Effector memory CD4-positive, alpha-beta T cell (primary cell): ENCODE data around the gene CCDC141.
A peak's percentile ranks its signal among the peaks of the same experiment; 100 is the strongest.
"Not testable (repeated sequence)": the region's sequence is repeated elsewhere in the genome, so short reads cannot be mapped to it uniquely, and the experiment has no call there.

Source experiments
- DNase-seq, 3 donors: peaks; one replicate each; pipeline ENCODE4 v3.0.0-alpha.2; 2020
- H3K27ac ChIP-seq: 2 replicates; pipeline ENCODE4 v1.7.0; 2013; ENCODE audit warnings: mild to moderate bottlenecking, low read length, moderate library complexity; ENCODE audit not compliant: insufficient read depth, poor library complexity, severe bottlenecking
- H3K27me3 ChIP-seq: replicated peaks from 2 replicates; pipeline ENCODE4 v1.7.0; 2013; ENCODE audit warnings: mild to moderate bottlenecking, low read length; ENCODE audit not compliant: insufficient read depth, control insufficient read depth, poor library complexity, severe bottlenecking
- H3K36me3 ChIP-seq: 2 replicates; pipeline ENCODE4 v1.7.0; 2013; ENCODE audit warnings: mild to moderate bottlenecking, low read length, moderate library complexity; ENCODE audit not compliant: control insufficient read depth, insufficient read depth
- H3K4me1 ChIP-seq: 2 replicates; pipeline ENCODE4 v1.7.0; 2013; ENCODE audit warnings: low read length, mild to moderate bottlenecking; ENCODE audit not compliant: control insufficient read depth, insufficient read depth, poor library complexity, severe bottlenecking
- H3K4me3 ChIP-seq: 2 replicates; pipeline ENCODE4 v1.7.0; 2013; ENCODE audit warnings: low read length, low read depth, mild to moderate bottlenecking; ENCODE audit not compliant: insufficient read depth, poor library complexity, severe bottlenecking
- H3K9me3 ChIP-seq: 2 replicates; pipeline ENCODE4 v1.7.0; 2013; ENCODE audit warnings: mild to moderate bottlenecking, low read length, moderate library complexity; ENCODE audit not compliant: control insufficient read depth

Gene CCDC141

DNA sequence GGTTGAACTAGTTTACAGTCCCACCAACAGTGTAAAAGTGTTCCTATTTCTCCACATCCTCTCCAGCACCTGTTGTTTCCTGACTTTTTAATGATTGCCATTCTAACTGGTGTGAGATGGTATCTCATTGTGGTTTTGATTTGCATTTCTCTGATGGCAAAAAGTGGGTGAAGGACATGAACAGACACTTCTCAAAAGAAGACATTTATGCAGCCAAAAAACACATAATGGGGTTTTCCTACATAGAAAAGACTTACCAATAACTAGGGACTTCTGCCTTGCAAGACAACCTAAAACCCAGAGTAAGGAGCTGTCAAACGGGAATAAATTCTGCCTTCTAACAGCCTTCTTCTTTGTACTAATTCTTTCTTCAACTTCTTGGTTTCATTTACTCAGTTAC lies 4.3 kb downstream of the CCDC141 start:
- not testable (repeated sequence) for H3K9me3 ChIP-seq, DNase-seq, H3K4me3 ChIP-seq, H3K36me3 ChIP-seq, H3K4me1 ChIP-seq, H3K27me3 ChIP-seq, H3K27ac ChIP-seq

- H3K27me3 ChIP-seq: no peaks in the 10 kb centered on the region
- H3K4me1 ChIP-seq: no peaks in the 10 kb centered on the region
- H3K27ac ChIP-seq: no peak overlapping the region
- DNase-seq: no peak
- no peaks in the 10 kb centered on the region for H3K36me3 ChIP-seq
- H3K4me3 ChIP-seq: no peak overlapping the region
- H3K9me3 ChIP-seq: no peaks in the 10 kb centered on the region
Observed at GRCh38 chr2:179044500-179044899, 5.4 kb downstream of the CCDC141 start.

GRCh38 chr2:179037807-179038206 lies 12.1 kb downstream of the CCDC141 start:
- H3K4me1 ChIP-seq: no peaks in the 10 kb centered on the region
- H3K4me3 ChIP-seq: no peak overlapping the region
- no peaks in the 10 kb centered on the region for H3K9me3 ChIP-seq
- H3K27me3 ChIP-seq: no peaks in the 10 kb centered on the region
- no peak overlapping the region for H3K27ac ChIP-seq
- H3K36me3 ChIP-seq: no peaks in the 10 kb centered on the region
- no peak for DNase-seq

DNA sequence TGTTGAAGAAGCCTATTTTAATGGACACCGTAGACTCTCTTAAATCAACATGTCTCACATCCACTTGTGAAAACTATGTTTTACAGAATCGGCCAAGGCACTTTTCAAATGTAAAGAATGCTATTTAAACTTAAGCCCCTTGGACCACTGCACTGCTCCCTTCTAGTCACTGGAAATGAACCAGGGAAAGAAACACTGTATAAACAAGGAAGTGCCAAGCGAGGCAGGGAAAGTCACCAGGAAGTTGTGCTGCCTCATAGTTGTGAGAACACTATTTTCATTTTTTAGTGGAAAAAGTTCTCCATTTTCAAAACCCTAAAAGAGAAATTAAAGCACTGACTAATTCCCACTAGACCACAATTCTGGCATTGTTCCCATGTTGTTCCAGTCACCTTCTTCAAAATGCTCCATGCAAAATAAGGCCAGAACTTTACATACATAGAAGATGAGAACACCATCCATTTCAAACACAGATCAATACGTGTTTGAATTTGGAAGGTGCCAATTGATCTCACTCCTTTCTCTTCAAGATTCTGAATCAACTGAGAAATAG lies 13.5 kb downstream of the CCDC141 start:
- no peak for DNase-seq
- Histone ChIP-seq H3K4me1 (peaks cover 7% of the 10 kb centered on the region), H3K9me3 (no peaks in the 10 kb centered on the region), H3K27ac (no peak overlapping the region), H3K4me3 (no peak overlapping the region), H3K27me3 (no peaks in the 10 kb centered on the region), H3K36me3 (no peaks in the 10 kb centered on the region)

- no peak for DNase-seq
Observed at GRCh38 chr2:179031731-179032408, 18.1 kb downstream of the CCDC141 start.

GRCh38 chr2:179024445-179024844 lies 25.5 kb downstream of the CCDC141 start:
- no peaks in the 10 kb centered on the region for H3K9me3 ChIP-seq
- no peak overlapping the region for H3K4me3 ChIP-seq
- H3K27ac ChIP-seq: no peak overlapping the region
- no peak for DNase-seq
- H3K4me1 ChIP-seq: no peaks in the 10 kb centered on the region
- no peaks in the 10 kb centered on the region for H3K36me3 ChIP-seq
- no peaks in the 10 kb centered on the region for H3K27me3 ChIP-seq

More at GRCh38 chr2:179031731-179032408, 18.1 kb downstream of the CCDC141 start:
- Histone ChIP-seq H3K27ac (peak overlapping the region; percentile 55), H3K27me3 (no peaks in the 10 kb centered on the region), H3K9me3 (no peaks in the 10 kb centered on the region), H3K36me3 (no peaks in the 10 kb centered on the region), H3K4me1 (peaks cover 7% of the 10 kb centered on the region), H3K4me3 (peak overlapping the region; percentile 38)

- H3K4me3 ChIP-seq: no peak overlapping the region
- no peak overlapping the region for H3K27ac ChIP-seq
- H3K4me1 ChIP-seq: no peaks in the 10 kb centered on the region
- DNase-seq: no peak
- H3K9me3 ChIP-seq: no peaks in the 10 kb centered on the region
- no peaks in the 10 kb centered on the region for H3K27me3 ChIP-seq
- no peaks in the 10 kb centered on the region for H3K36me3 ChIP-seq
Observed at GRCh38 chr2:179022685-179023084, 27.3 kb downstream of the CCDC141 start.

GRCh38 chr2:179021258-179021657 lies 28.7 kb downstream of the CCDC141 start:
- Histone ChIP-seq H3K4me1 (no peaks in the 10 kb centered on the region), H3K36me3 (no peaks in the 10 kb centered on the region), H3K27me3 (no peaks in the 10 kb centered on the region), H3K27ac (no peak overlapping the region), H3K9me3 (no peaks in the 10 kb centered on the region), H3K4me3 (no peak overlapping the region)
- no peak for DNase-seq

DNA sequence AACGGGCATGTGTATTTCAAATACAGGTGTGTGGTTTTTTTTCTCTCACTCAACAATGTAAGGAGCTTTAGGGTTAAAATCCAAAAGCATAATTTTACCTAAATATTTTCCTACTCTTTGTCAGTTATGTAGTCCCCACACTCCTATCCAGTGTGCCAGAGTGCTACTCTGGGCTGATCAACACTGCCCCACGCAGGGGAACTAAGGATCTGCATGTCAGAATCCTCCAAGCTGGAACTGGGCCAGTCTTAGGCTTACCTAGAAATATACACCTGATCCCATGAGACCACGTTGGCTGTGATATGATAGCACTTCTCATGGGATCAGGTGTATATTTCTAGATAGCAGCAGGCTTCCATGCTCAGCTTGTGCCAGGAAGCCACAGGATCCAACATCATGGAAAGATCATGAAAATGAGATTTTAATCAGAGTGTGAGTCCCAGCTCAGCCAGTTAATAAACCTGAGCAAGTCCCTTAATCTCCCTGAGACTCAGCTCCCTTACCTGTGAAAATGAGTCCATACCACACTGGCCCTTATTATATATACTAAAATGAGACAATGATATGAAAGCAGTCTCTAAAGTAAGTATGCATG lies 29.7 kb downstream of the CCDC141 start:
- H3K27ac ChIP-seq: no peak overlapping the region
- H3K4me3 ChIP-seq: no peak overlapping the region
- H3K27me3 ChIP-seq: no peaks in the 10 kb centered on the region
- no peaks in the 10 kb centered on the region for H3K36me3 ChIP-seq
- H3K4me1 ChIP-seq: no peaks in the 10 kb centered on the region
- no peaks in the 10 kb centered on the region for H3K9me3 ChIP-seq
- no peak for DNase-seq

- Histone ChIP-seq H3K4me1 (no peaks in the 10 kb centered on the region), H3K27me3 (no peaks in the 10 kb centered on the region), H3K9me3 (no peaks in the 10 kb centered on the region), H3K4me3 (no peak overlapping the region), H3K36me3 (no peaks in the 10 kb centered on the region), H3K27ac (no peak overlapping the region)
- DNase-seq: no peak
Observed at GRCh38 chr2:179019260-179019659, 30.7 kb downstream of the CCDC141 start.
